Measurements from ENCODE around the gene RPL10A. TPM values are rescaled to one million over a fixed set of nuclear protein-coding genes. Genes with fewer than 3 reads are reported as not detected.

RPL10A gene
- total RNA-seq, 2 donors from 2014 or later, result 571 to 831 TPM

DNA sequence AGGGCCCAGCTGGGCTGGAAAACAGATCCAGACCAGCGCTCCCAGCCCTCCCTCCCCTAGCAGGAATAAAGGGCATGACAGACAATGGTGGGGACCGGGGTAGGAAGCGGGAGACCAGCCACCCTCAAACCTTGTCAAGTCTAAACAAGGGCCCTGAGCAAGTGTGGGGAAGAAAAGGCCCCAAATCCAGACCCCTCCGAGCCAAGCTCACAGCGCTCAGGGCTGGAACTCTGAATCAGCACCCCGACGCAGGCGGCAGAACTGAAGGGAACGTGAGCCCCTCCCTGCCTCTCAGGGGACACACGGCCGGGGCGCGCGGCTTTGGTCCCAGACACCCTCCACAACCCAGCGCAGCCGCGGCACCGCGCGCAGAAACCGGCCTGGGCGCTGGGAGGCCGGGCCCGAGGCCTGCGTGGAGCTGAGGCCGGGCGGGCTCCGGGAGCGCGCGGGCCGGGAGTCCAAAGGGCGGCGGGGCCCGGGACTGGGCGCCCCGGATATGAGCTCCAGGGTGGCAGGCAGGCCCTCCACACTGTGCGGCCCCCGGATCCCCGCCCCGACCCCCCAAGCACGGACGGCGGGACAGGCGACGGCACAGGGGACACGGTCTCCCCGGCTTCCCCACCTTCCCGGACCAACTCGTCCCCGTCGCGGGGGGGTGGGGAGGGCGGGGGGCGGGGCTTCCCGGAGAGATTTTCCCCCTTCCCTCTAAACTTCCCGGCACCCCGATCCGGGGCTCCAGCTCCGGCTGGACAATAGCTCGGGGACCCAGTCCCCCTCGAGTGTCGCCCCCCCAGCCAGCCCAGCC, 28.0 kb downstream of the RPL10A start:
- H3K27me3 ChIP-seq, result no peaks in the 10 kb centered on the region
- peak overlapping the region; percentile 89 to 95 for H3K4me3 ChIP-seq
- H3K9me3 ChIP-seq, result no peaks in the 10 kb centered on the region
- peak overlapping the region; percentile 92 to 98 for H3K27ac ChIP-seq
- no peaks in the 10 kb centered on the region for H3K36me3 ChIP-seq
- H3K4me1 ChIP-seq, result peaks cover 0 to 67% of the 10 kb centered on the region in 2 donors
- no peak for DNase-seq (ENCODE audit: low spot score)
- TF ChIP-seq, protein P1, sequence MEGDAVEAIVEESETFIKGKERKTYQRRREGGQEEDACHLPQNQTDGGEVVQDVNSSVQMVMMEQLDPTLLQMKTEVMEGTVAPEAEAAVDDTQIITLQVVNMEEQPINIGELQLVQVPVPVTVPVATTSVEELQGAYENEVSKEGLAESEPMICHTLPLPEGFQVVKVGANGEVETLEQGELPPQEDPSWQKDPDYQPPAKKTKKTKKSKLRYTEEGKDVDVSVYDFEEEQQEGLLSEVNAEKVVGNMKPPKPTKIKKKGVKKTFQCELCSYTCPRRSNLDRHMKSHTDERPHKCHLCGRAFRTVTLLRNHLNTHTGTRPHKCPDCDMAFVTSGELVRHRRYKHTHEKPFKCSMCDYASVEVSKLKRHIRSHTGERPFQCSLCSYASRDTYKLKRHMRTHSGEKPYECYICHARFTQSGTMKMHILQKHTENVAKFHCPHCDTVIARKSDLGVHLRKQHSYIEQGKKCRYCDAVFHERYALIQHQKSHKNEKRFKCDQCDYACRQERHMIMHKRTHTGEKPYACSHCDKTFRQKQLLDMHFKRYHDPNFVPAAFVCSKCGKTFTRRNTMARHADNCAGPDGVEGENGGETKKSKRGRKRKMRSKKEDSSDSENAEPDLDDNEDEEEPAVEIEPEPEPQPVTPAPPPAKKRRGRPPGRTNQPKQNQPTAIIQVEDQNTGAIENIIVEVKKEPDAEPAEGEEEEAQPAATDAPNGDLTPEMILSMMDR (IDR thresholded peaks at IDR 0.05), result no peak

DNA sequence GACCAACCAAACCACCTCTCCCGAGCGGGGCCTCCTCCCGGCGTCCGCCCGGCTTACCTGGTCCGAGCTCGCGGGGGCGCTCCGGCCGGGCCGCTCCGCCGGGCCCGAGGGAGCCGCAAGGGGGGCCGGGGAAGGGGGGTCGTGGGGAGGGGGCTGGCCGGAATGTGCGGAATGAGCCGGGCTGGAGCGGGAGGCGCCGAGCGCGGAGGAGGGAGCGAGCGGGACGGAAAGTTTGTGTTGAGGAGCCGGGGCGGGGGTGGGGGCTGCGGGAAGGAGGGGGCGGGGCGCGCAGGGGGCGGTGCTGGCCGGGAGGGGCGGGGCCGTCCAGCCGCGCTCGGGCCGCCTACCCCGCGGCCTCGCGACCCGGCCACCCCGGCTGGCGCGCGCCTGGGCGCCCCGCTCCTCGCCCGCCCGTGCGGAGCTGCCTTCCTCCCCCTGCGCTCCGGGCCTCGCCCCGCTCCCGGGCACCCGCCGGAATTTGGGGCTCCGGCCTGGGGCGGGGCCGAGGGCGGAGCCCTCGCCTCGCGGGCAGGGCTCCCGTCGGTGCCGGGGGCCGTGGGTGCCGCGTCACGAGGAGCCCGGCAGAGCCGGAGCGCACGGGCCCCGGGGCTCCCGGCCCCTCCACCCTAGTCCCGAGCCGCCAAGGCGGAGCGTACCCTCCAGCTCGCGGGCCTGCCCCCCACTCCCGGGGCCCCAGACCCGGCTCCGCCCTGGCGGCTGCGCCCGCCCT, 28.8 kb downstream of the RPL10A start, which contains the start of gene TEAD3:
TEAD3 (minus strand) TSS at position 239 of the 730 bp plus-strand sequence.
- no peaks in the 10 kb centered on the region for H3K27me3 ChIP-seq
- DNase-seq (ENCODE audit: low spot score), result no peak
- H3K27ac ChIP-seq, result peak within 1 kb of the TSS; percentile 92 to 98
- no peaks in the 10 kb centered on the region for H3K9me3 ChIP-seq
- TF ChIP-seq, protein P1 (IDR thresholded peaks at IDR 0.05), result peak in 1 of 2 donors; percentile 47
- no peaks in the 10 kb centered on the region for H3K36me3 ChIP-seq
- H3K4me3 ChIP-seq, result peak within 1 kb of the TSS; percentile 89 to 95
- peaks cover 0 to 59% of the 10 kb centered on the region in 2 donors for H3K4me1 ChIP-seq

DNA sequence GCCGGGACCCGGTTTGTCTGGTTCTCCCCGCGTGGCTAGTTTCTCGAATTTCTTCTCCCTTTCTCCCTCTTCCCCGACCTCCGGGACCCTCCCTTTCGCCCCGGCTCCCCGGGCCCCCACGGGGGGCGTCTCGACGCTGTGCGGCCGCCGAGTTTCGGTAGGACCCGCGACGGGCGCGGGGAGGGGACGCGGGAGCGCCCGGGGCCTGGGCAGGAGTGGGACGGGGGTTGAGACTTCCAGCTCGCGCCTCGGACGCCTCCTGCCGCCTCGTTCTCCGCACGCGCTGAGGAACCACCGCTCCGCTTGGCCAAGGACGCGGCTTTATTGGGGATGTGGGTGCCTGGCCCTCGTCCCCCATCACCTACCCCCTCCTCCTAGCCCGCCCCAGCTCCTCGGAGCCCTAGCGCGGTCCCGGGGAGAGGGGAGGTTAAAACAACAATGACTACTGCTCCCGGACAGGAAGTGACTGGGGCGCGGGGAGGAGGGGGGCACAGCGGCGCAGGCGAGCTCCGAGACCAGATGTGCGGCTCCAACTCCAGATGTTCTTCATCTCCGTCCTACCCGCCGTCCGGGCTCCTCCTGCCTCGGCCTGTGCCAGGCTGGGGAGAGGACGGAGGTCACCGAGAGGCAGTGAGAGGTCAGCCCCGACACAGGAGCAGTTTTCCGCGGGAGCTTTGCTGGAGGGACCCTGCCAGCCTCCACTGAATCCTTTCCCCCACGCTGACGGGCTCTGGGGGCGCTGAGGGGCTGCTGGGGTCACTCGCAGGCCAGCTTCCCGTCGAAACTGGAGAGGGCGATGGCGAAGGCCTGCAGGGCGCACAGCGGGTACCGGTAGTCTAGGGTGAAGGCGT, 29.6 kb downstream of the RPL10A start:
- Histone ChIP-seq H3K36me3 (no peaks in the 10 kb centered on the region), H3K9me3 (no peaks in the 10 kb centered on the region), H3K27me3 (no peaks in the 10 kb centered on the region), H3K4me1 (peaks cover 0 to 51% of the 10 kb centered on the region in 2 donors), H3K4me3 (peak overlapping the region; percentile 89 to 95), H3K27ac (peak overlapping the region; percentile 92 to 98)
- TF ChIP-seq, protein P1 (IDR thresholded peaks at IDR 0.05), result no peak
- no peak for DNase-seq (ENCODE audit: low spot score)

DNA sequence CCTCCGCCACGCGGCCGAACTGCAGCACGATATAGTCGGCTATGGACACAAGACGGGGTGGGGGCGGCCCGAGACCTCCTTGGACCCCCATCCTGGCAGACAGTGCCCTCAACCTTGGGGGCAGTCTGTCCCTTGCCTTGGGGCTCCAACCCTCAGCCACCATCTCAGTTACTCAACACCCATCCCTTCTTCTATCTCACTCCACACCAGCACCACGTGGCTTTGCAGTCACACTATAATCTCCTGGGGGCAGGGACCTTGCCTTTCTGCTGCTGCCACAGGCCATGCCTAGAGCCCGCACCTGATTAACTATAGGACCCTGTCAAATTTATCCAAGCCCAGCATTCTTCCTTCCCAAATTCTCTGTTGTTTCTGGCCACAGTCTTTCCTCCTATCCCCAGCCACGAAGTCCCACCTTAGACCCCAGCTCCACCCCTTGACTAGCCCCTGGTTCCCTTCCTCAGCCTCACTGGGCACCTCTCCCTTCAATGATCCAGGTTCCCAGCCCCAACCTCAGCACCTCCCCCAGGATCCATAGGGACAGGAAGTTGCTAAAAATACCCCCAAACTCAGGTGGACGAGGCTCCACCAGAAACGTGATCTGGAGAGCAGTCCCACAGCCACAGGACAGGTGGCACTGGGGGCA, 30.3 kb downstream of the RPL10A start:
- peaks cover 0 to 44% of the 10 kb centered on the region in 2 donors for H3K4me1 ChIP-seq
- TF ChIP-seq, protein P1 (IDR thresholded peaks at IDR 0.05), result no peak
- peak overlapping the region; percentile 92 to 98 for H3K27ac ChIP-seq
- H3K27me3 ChIP-seq, result no peaks in the 10 kb centered on the region
- H3K4me3 ChIP-seq, result peak overlapping the region; percentile 89 to 95
- no peaks in the 10 kb centered on the region for H3K36me3 ChIP-seq
- no peak for DNase-seq (ENCODE audit: low spot score)
- no peaks in the 10 kb centered on the region for H3K9me3 ChIP-seq

DNA sequence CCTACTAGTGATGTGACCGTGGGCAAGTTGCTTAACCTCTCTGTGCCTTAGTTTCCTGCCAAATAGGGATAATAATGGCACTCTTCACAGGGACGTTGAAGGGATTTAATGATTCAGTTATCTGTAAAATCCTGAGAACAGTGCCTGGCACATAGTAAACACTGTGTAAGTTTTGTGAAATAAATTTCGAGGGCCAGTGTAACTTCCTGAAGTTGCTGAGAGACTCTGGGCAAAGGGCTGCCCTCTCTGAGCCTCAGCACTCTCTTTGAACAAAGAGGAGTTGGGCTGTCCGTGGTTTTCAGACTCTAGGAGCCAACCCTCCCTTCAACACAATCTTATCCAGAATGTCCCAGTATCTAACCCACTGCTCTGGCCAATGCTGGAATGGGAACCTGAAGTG, 31.2 kb downstream of the RPL10A start:
- H3K36me3 ChIP-seq, result no peaks in the 10 kb centered on the region
- H3K27me3 ChIP-seq, result no peaks in the 10 kb centered on the region
- TF ChIP-seq, protein P1 (IDR thresholded peaks at IDR 0.05), result no peak
- no peak for DNase-seq (ENCODE audit: low spot score)
- no peaks in the 10 kb centered on the region for H3K9me3 ChIP-seq
- peaks cover 0 to 35% of the 10 kb centered on the region in 2 donors for H3K4me1 ChIP-seq
- H3K27ac ChIP-seq, result no peak overlapping the region
- H3K4me3 ChIP-seq, result no peak overlapping the region
